Suppressor macrophage treated with lipopolysaccharide for 4 hours (primary cell): Measurements from ENCODE around the gene RAC2.
"Not testable (repeated sequence)": the region's sequence is repeated elsewhere in the genome, so short reads cannot be mapped to it uniquely, and the experiment has no call there.

ENCODE experiments used
- DNase-seq: peaks from one replicate; pipeline ENCODE4 v3.0.0-alpha.2; 2020

The RAC2 gene

GRCh38 chr22:37254209-37254866 is 10.3 kb upstream of the RAC2 start:
- no peak for DNase-seq

- DNase-seq, result no peak
Observed at GRCh38 chr22:37253126-37253660, 9.1 kb upstream of the RAC2 start.

GRCh38 chr22:37251836-37252235 is 7.8 kb upstream of the RAC2 start:
- not testable (repeated sequence) for DNase-seq

GRCh38 chr22:37249986-37250385 is 5.9 kb upstream of the RAC2 start:
- no peak for DNase-seq

DNA sequence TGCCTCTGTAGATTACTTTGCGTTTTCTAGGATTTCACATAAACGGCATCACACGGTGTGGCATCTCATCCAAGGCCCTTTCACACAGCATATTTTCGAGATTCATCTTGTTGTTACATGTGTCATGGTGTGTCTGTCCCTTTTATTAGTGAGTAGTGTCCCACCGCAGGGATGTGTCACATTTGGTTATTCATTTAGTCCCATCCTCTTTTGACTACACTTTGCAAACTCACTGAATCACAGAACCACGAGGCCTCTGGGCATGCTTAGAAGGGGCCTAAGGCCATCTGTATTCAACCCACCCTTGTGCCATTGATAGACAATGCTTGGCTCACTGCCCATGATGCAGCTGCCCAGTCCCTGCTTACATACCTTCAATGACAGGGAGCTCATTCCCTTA is 4.2 kb upstream of the RAC2 start:
- no peak for DNase-seq

DNA sequence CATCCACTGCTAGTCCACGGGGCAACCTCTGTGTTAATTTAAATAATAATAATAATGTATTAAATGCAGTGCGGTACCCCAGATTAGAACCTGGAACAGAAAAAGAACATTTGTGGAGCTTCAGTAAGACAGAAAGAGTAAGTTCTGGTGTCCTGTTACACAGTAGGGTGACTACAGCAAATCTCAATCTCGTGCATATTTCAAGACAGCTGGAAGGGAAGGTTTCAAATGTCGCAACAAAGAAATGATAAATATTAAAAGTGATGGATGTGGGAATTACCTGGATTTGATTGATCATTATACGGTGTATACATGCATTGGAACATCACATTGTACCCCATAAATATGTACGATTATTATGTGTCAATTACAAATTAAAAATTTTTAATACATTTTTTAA is 1.7 kb upstream of the RAC2 start:
- DNase-seq, result no peak

DNA sequence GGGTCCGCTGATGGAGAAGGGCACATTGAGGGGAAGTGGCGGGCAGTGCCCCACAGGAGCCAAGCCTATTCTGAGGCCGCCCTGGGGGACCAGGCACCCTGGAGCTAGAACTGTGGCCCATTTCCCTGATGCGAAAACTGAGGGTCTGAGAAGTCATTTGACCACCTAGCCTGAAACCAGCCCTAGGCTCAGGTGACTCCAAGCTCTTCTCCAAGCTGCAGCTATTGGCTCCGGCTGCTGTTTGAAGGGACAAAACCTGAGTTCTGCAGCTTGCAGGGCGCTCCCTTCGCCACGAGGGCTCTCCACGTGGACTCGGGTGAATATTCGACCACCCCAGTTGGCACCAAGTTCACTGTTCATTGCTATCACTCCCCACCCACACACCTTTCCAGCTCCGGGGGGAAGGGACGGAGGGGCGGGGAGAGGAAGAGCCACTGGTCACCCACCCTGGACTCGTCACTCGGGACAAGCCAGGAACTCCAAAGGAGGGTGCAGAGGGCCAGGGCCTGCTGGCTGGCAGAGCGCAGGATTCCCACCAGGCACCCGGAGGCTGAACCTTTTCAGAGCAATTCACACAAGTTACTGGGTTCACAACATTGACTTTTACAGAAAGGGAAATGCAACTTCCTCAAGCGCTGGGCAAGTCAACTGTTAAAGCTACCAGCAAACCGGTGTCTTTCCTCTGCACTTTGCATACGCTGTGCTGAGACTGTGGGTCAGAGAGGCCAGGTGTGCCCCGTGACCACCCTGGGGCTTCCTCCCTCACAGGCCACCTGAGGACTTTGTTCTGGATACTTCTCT is 1.1 kb upstream of the RAC2 start:
- no peak for DNase-seq

DNA sequence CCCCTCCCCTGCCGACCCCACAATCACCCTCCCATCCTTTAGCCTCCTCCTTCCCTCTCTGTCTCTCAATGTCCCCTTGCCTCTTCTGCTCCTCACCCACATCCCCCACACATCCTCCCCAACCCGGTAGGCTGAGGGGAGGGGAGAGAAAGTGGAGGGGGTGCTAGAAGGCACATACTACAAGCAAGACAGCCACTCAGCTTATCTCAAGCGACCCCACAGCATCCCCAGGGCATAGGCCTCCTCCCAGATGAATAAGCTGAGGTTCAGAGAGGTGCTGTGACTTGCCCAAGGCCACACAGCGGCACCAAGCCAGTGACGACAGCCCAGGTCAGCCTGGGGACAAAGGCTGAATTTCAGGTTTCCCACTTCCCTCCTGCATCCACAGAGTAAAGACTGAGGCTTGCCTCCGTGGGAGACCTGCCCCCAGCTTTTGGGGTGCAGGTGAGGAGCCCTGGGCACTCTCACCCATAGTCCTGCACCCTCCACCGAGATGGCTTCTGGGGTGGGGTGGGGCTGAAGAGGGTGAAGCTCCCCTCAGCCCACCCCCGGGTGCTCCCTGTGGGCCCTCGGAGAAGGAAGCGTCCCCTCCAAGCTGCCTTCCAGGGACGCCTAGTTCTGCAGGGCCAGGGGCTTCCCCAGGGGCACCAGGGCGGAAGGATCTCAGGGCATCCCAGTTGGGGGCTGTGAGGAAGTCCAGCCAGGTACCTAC is 511 bp downstream of the RAC2 start:
- no peak for DNase-seq

DNA sequence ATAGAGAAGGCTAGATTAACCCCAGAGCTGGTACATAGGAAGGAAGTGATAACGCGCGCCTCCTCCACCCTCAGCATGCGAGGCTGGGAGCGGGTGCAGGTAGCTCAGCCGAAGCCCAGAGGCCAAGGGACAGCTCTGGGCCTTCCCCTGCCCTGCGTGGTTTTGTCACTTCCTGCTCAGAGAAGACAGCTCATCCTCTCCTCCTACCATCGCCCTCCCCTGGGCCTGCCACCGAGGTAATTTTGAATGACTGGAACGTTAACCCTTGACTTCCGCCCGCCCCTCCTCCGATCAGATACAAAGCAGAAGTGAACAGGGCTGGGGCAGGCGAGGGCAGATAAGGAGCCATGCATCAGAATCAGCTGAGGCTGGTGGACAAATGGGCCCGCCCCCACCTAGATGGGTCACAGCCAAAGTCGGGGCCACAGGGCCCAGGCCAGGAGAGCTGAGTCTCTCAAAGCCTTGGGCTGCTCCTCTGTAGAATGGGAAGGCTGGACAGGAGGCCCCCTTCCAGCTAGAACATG is 1.6 kb downstream of the RAC2 start:
- DNase-seq, result peak; percentile 94

GRCh38 chr22:37241351-37242142 is 2.5 kb downstream of the RAC2 start:
- peak; percentile 63 for DNase-seq

DNA sequence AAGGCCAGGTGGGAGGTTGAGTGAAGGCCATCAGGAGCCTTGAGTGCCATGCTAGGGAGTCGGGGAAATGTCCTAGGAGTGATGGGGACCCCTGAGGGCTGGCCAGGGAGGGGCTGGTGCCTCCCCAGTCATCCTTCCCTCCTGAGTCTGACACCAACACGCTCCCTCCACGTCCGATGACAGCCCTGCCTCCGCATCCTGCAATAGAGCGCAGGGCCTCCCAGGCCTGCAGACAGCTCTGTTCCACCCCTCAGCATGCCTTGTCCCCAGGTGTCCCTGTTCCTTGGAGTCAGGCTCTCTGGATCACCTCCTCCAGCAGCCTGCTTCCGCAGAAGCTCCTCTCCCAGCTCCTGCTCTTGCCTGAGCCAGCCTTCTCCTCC is 3.1 kb downstream of the RAC2 start:
- no peak for DNase-seq

DNA sequence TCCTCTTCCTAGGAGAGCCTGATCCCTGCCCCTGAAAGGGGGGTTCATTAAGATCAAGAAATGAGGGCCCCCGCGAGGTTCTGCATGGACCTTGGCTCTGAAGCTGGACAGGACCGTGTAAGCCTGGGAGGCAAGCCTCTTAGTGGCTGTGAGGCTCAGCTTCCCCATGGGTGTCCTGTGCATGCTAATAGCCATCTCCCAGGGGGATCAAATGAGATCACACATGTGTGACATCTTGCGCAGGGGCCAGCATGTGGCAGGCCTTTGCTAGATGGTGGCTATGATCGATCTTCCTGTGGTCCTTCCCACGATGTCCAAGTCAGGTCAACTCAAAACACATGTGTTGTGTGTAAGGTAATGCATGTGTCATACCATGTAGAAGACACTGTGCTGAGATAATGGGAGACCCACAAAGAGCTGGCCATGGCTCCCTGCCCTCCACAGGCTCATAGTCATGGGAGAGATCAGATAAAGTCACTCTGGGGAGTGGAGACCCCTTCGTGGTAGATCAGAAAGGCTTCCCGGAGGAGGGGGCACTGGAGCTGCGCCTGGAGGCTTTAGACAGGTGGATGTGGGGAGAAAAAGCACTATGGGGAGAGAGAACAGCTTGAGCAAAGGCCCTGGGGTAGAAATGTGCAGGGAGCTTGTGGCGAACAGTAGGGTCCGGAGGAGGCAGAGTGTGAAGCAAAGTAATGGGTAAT is 3.7 kb downstream of the RAC2 start:
- no peak for DNase-seq

DNA sequence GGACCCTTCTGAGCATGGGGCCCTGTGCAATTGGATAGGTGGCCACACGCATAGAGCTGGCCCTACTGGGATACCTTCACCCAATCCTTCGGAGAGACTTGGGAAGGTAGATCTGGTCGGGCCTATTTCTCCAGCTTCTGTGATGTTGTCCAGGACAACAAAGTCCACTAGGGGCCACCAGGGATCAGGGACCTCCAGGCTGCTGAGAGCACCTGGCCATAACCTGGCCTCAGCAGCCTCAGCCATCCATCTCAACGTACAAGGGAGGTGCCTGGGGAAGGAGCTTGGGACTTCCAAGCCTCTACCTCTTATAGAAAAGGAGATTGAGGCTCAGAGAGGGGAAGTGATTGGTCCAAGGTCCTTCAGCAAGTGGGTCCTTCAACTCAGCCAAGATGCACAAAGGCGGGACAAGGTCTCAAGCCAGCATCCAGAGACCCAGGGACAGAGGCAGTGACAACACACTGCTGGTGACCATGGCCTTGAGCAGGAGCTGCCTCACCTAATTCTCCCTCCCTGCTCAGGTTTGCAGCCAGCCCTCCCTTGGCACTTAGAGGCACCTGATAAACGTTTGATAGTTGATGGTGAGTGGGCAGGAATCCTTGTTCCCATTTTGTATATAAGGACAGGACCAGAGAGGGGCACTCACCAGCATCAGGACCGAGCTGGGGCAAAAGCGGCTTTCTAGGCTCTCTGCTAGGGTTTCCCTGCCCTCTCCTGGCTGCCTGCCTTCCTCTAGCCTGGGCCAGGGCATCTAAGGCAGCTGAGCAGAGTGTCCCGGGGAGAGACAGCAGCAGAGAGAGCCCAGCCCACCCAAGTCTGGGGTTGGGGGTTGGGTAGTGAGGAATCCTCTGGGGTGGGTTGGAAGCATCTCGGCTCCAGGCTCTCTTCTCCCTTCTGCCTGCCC is 4.5 kb downstream of the RAC2 start:
- DNase-seq, result no peak

- DNase-seq, result peak; percentile 27
Observed at GRCh38 chr22:37237371-37238268, 6.4 kb downstream of the RAC2 start.

GRCh38 chr22:37235897-37236607 is 8.0 kb downstream of the RAC2 start:
- DNase-seq, result peak; percentile 65

- DNase-seq, result no peak
Observed at GRCh38 chr22:37234736-37235711, 9.0 kb downstream of the RAC2 start.

- DNase-seq, result peak; percentile 47
Observed at GRCh38 chr22:37233751-37234631, 10.1 kb downstream of the RAC2 start.
